ENCODE measurements around the gene MNT. TPM values are rescaled to one million over a fixed set of nuclear protein-coding genes. Genes with fewer than 3 reads are reported as not detected.

Gene MNT
- total RNA-seq, 1 donor from 2014 or later = 32.6 TPM

DNA sequence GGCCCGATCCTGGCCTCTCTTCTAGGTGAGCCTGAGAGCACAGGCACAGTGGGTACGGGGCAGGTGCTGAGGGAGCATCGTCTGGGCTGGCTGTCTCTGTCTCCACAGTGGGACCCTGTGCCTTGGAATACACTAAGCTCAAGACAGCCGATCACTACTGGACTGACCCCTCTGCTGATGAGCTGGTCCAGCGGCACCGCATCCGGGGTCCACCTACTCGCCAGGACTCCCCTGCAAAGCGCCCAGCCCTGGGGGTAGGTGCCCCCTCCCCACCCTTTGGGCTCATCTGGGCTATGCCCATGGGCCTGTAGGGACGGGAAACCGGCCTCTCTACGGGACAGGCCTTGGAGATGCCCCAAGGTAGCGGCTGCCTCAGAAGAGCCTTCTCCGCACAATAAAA lies 38.0 kb downstream of the MNT start:
- no peak for ATAC-seq
- no peak for DNase-seq
- Histone ChIP-seq H3K27ac (no peak overlapping the region), H3K4me1 (peaks cover 7% of the 10 kb centered on the region), H3K4me3 (no peak overlapping the region), H3K27me3 (ENCODE audit: low read depth) (no peaks in the 10 kb centered on the region), H3K36me3 (peaks cover 52% of the 10 kb centered on the region), H3K9me3 (no peaks in the 10 kb centered on the region)
- TF ChIP-seq, protein P1, sequence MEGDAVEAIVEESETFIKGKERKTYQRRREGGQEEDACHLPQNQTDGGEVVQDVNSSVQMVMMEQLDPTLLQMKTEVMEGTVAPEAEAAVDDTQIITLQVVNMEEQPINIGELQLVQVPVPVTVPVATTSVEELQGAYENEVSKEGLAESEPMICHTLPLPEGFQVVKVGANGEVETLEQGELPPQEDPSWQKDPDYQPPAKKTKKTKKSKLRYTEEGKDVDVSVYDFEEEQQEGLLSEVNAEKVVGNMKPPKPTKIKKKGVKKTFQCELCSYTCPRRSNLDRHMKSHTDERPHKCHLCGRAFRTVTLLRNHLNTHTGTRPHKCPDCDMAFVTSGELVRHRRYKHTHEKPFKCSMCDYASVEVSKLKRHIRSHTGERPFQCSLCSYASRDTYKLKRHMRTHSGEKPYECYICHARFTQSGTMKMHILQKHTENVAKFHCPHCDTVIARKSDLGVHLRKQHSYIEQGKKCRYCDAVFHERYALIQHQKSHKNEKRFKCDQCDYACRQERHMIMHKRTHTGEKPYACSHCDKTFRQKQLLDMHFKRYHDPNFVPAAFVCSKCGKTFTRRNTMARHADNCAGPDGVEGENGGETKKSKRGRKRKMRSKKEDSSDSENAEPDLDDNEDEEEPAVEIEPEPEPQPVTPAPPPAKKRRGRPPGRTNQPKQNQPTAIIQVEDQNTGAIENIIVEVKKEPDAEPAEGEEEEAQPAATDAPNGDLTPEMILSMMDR (IDR thresholded peaks at IDR 0.05) = no peak
- intact Hi-C loops (cut with DNase I) = no loop called here

DNA sequence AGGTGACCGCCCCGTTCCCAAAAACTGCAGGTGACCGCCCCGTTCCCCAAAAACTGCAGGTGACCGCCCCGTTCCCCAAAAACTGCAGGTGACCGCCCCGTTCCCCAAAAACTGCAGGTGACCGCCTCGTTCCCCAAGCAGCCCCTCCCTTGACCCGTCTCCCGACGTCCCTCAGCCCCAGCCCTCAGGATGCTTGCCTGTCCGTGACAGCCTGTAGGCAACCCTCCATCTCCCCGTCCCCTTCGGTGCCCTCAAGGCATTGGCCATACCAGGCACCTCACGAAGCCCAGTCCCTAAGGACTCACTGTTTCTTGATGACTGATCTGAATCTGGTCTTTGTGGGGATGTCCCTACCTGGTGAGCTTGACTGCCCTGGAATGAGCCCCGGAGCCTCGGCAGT lies 38.4 kb downstream of the MNT start:
- no peaks in the 10 kb centered on the region for H3K27me3 ChIP-seq (ENCODE audit: low read depth)
- DNase-seq = no peak

DNA sequence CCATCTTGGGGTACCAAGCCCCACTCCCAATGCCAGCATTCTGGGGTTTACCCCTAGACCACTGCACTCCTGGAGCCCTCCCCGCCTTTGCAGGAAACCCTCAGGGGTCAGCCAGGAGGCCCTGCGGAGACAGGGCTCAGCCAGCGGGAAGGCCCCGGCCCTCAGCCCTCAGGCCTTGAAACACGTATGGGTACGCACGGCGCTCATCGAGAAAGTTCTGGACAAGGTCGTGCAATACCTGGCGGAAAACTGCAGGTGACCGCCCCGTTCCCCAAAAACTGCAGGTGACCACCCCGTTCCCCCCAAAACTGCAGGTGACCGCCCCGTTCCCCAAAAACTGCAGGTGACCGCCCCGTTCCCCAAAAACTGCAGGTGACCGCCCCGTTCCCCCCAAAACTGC lies 38.8 kb downstream of the MNT start:
- no peaks in the 10 kb centered on the region for H3K9me3 ChIP-seq
- peaks cover 7% of the 10 kb centered on the region for H3K4me1 ChIP-seq
- H3K4me3 ChIP-seq = no peak overlapping the region
- ATAC-seq (no peak), DNase-seq (no peak)
- peaks cover 51% of the 10 kb centered on the region for H3K36me3 ChIP-seq
- TF ChIP-seq, protein P1 (IDR thresholded peaks at IDR 0.05) = no peak
- intact Hi-C loops (cut with DNase I) = no loop called here
- H3K27ac ChIP-seq = no peak overlapping the region
- no peaks in the 10 kb centered on the region for H3K27me3 ChIP-seq (ENCODE audit: low read depth)

More for the DNA sequence above, 38.4 kb downstream of the MNT start:
- TF ChIP-seq, protein P1 (IDR thresholded peaks at IDR 0.05) = no peak
- H3K27ac ChIP-seq = no peak overlapping the region
- H3K4me3 ChIP-seq = no peak overlapping the region
- ATAC-seq = no peak
- peaks cover 7% of the 10 kb centered on the region for H3K4me1 ChIP-seq
- intact Hi-C loops (cut with DNase I) = no loop called here
- H3K36me3 ChIP-seq = peaks cover 54% of the 10 kb centered on the region
- H3K9me3 ChIP-seq = no peaks in the 10 kb centered on the region

DNA sequence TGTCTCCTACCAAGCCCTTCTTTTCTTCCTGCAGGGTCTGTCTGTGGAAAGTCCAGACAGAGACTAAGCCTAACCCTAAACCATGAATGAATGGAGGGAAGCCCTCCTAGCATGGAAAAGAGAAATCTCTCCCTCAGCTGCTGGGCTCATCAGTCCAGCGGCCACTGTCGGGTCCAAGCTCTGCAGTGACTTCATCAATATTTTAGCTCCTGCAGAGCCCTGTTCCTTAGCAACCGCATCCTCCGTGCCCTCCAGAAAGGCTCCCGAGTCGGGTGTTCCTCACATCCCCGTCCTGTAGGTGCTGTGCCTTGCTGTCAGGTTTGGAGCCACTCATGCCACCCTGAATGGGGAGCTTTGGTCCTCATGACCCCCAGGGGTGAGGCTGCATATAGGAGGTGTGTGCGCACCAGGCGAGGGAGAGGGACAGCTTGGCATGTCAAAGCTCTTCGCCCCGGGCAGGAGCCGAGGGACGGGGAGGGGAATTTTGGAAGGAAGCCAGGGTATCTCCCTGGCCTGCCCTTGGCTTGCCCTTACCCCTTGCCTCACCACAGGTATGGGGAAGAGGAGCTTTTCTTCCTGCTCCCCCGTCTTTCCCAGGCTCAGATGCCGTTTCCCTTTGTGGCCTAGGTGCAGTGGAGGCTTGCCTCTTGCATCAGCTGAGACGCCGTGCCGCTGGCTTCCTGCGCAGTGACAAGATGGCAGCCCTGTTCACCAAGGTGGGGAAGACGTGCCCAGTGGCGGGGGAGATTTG lies 39.7 kb downstream of the MNT start:
- ATAC-seq (no peak), DNase-seq (no peak)
- no peaks in the 10 kb centered on the region for H3K9me3 ChIP-seq
- no peaks in the 10 kb centered on the region for H3K27me3 ChIP-seq (ENCODE audit: low read depth)
- H3K4me1 ChIP-seq = peaks cover 7% of the 10 kb centered on the region
- TF ChIP-seq, protein P1 (IDR thresholded peaks at IDR 0.05) = no peak
- intact Hi-C loops (cut with DNase I) = no loop called here
- no peak overlapping the region for H3K27ac ChIP-seq
- no peak overlapping the region for H3K4me3 ChIP-seq
- H3K36me3 ChIP-seq = peaks cover 44% of the 10 kb centered on the region

DNA sequence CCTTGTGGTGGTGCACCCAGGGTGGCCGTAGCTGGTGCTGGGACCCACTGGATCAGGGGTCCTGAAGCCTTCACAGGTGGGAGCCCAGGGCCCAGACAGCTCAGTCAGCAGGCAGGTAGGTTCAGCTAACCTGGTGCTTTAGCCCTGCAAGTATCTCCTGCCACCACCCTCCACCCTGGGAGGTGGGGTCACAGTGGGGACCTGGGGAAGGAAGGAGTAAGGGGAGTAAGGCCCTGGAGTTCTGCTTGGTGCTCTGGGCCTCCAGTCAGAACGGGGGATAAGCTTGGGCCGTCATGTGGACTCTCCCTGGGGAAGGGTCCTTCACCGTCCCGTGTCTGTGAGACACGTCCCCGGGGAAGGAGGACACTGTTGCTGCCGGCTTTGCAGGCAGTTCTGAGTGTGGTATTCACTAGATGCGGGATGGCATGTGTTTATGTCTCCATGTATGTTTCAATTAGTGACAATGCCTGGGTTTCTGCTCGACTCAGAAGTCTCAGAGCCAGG lies 42.9 kb downstream of the MNT start:
- intact Hi-C loops (cut with DNase I) = no loop called here
- no peak overlapping the region for H3K4me3 ChIP-seq
- DNase-seq (no peak), ATAC-seq (no peak)
- no peaks in the 10 kb centered on the region for H3K27me3 ChIP-seq (ENCODE audit: low read depth)
- TF ChIP-seq, protein P1 (IDR thresholded peaks at IDR 0.05) = no peak
- no peaks in the 10 kb centered on the region for H3K9me3 ChIP-seq
- peaks cover 3% of the 10 kb centered on the region for H3K4me1 ChIP-seq
- no peak overlapping the region for H3K27ac ChIP-seq
- H3K36me3 ChIP-seq = peaks cover 14% of the 10 kb centered on the region
